HG03025 (cell line): ENCODE results near the gene RAB10.
"Not testable (repeated sequence)": the region's sequence is repeated elsewhere in the genome, so short reads cannot be mapped to it uniquely, and the experiment has no call there.

Experiments
- ATAC-seq: cut with Tn5 transposase; IDR thresholded peaks from one replicate; pipeline ENCODE4 v1.9.1; 2021; ENCODE audit warnings: mild to moderate bottlenecking, moderate library complexity; ENCODE audit not compliant: unreplicated experiment, low FRiP score

The RAB10 gene

DNA sequence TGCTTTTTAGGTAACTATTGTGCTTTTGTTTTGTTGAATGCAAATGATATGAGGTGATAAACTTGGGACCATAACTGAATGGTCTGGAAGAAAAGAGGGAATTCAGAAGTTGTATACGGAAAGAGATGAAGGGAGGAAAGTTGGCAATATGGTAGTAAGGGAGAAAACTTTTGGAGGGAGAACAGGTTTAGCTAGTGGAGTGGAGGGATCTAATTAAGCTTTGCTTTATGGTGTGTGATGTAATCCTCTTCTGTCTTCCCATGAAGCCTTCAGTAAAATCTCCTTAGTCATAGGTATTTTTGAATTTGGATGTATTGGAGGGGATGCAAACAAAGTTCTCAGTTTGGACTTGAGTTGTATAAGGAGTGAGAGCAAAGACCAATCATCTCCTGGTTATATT lies 20.2 kb upstream of the RAB10 start:
- ATAC-seq, result no peak

DNA sequence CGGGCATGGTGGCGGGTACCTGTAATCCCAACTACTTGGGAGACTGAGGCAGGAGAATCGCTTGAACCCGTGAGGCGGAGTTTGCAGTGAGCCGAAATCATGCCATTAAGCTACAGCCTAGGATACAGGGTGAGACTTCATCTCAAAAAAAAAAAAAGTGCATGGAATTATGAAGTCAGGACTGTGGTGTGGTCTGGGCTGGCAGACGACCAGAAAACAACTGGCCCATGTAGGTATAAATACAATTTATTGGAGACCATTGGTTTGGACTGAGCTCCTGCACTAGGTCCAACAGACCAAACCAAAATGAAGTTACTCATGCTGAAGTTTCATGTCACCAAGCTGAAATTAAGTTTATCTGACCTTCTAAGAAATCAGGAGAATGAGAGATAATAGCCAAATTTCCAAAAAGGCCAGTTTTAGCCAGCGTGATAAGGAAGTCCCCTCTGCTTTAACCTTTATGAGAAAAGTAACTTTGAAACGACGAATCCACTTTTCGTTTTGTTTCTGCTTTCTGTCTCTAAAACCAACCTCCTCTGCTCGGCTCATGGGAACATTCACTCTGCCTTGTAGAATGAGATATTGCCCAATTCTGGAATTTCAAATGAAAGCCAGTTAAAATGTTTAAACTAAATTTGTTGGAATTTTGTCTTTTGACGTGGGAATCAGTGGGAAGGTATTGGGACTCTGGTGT lies 17.7 kb upstream of the RAB10 start:
- ATAC-seq, result no peak

DNA sequence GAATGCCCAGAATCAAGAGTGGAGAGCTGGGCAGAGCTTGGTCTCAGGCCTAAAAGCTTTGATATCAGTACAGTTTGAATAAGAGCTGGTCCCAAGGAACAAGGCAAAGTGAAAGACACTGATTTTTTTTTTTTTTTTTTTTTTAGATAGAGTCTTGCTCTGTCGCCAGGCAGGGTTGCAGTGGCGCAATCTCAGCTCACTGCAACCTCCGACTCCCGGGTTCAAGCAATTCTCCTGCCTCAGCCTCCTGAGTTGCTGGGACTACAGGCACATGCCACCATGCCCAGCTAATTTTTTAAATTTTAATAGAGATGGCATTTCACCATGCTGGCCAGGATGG lies 17.2 kb upstream of the RAB10 start:
- ATAC-seq, result not testable (repeated sequence)

DNA sequence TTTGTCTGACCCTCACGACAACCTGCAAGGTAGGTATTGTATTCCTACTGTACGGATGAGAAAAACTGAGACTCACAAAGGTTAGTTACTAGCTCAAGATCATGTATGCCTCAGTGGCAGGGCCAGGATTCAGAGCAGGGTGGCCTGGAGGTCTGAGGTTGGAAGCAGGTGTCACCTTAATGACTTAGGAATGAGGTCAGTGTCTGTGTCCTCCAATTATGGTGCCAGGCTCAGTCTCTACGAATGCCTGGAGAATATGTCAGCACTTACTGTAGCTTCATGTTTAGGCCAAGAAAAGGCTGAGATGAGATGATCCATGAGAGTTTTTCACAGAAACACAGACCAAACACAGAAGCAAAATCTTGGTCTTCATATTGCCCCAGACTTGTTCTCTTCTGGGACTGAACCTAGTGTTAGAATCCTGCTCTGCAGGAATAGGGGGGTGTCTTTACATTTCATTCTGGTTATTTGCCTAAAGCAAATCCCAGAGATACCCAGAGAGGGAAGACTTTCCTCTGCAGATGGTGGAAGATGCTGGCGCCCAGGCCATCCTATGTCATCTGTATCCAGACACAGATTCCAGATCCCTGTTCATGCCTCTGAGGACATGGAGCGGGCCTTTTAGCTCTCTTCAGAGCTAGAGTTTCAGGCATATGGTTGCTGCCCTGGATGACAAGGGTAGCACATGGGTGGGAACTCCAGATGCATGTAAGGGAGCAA lies 16.3 kb upstream of the RAB10 start:
- no peak for ATAC-seq

DNA sequence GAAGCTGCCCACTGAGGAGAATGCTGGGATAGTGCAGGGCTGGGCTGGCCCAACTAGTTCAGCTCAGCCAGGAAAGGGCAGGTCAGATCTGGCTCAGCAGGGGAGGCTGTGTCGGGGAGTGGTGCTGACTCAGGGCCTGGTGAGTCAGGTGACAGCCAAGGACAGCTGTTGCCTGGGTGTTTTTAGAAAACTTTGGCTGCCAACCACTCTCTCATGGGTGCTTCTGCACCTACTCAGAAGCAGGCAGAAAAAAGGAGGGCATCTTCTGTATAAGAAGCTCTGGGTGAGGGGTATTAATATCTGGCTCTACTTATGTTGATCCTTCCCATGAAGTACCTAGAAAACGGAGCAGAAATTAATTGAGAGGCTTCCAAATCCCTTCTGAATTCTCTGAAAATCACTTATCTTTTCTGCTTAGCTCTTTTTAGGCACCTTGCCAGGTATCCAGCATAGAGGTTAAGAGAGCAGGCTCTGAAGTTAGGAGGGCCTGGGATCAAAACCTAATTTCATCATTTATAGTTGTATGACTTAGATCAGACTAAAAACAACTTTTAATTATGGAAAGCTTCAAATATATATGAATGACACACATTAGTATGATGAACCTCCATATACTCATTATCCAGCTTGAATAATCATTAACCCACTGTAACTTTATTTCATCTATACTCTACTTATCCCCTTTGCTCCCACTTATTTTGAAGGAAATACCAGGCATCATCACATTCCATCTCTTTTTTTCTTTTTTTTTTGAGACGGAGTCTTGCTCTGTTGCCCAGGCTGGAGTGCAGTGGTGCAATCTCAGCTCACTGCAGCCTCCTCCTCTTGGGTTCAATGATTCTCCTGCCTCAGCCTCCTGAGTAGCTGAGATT lies 15.5 kb upstream of the RAB10 start:
- ATAC-seq, result no peak

DNA sequence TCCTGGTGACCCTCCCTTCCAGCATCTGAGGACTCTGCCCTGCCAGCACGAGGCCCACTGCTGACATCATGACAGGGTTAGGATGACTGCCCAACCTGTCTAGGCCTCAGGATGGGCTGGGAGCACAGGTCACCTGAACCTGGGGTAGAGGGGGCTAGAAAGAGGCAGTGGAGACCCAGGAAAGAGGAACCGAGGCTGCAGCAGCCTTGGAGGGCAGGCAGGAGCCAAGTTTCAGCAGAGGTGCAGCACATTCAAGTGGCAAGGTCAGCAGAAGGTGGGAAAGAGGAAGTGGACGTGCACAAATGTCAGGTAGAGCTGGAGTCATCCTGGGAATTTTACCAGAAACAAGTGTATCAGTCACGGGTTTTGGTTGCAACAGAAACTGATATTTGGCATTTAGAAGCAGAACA lies 13.6 kb upstream of the RAB10 start:
- no peak for ATAC-seq

DNA sequence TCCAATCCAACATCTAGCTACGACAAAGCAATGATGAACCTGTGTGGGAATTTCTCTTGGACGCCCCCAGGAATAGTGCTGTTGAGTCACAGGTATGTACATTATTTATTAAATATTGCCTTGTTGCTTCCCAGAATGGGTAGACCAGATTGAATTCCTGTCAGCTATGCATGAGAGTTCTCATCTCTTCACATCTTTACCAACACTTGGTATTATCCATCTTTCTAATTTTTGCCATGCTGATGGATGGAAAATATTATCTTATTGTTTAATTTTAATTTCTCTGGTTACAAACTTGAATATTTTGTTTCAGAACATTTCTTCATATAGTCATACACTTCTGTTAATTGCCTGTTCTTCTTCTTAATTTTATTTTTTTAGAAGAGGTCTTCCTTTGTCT lies 9.6 kb upstream of the RAB10 start:
- ATAC-seq, result no peak

DNA sequence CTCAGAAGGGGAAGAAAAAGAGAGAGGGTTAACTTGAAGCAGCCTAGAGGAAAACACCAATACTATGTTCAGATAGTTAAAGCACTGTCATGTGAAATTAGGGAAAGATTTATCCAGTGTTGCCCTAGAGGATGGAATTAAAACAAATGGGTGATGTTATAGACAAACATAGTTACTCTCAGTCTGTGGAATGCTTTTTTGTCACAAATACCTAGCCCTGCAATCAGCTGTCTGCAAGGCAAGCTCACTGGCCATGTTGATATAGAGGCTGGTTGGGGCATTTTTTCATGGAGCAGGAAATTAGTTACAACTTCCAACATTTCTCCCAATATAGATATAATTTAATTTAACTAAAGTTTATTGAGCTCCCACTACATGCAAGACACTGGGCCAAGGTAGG lies 8.4 kb upstream of the RAB10 start:
- no peak for ATAC-seq

DNA sequence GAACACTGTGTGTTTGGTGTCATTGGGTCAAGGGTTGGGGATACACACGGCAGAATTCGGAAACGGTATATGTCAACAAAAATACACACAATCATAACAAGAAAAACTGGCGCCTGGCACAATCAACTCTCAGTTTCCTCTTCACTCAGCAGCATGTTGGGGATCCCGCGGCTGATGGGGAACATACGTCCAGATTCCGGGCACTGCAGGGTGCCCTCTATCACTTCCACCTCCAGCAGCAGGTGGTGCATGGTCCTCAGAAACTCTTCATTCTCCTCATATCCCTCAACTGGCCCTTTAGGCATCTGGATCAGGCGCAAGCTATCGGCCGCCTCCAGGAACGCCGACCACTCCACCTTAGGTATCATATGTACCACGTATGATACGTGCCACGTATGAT lies 5.8 kb upstream of the RAB10 start:
- ATAC-seq, result not testable (repeated sequence)

DNA sequence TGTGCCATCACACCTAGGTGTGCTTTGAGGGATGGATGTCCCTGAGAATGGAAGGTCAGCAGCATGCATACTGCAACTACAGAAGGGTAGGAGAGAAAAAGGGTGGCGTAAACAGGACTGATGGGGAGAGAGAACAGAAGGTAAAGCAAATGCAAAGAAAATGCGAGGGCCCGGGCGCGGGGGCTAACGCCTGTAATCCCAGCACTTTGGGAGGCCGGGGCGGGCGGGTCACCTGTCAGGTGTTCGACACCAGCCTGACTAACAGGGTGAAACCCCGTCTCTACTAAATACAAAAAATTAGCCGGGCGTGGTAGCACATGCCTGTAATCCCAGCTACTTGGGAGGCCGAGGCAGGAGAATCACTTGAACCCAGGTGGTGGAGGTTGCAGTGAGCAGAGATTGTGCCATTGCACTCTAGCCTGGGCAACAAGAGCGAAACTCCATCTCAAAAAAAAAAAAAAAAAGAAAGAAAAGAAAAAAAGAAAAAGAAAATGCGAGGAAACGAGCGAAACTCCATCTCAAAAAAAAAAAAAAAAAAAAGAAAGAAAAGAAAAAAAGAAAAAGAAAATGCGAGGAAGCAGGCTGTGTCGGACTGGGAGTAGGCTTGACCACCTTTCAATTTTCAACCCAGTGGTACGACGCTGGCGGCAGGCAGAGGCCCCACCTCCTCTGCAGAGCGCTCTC lies 1.2 kb upstream of the RAB10 start:
- peak; percentile 2 for ATAC-seq

DNA sequence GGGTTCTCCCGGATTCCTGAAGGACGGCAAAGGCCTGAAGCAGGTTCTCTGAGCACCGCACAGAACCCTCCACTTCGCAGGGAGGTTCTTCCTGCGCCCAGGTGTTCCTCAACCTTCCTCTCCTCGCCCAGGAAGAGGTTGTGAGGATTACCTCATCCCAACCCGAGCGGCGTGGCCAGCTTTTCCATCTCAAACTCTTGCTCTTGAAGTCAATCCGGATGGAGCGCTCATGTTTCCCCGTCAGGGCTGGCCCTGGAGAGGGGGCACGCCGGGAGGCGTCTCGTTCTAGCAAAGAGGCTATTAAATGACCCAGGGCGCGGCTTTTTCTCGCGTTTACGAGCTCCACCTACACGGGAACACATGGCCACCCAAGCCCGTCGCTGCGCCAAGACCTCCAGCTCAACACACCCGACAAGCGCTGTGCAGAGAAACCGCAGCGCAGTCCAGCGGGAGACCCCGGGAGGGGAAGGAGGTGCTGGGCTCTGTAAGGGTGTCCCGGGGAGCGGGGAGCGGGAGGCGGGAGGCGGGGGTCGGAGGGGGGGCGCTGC lies 540 bp upstream of the RAB10 start:
- no peak for ATAC-seq

DNA sequence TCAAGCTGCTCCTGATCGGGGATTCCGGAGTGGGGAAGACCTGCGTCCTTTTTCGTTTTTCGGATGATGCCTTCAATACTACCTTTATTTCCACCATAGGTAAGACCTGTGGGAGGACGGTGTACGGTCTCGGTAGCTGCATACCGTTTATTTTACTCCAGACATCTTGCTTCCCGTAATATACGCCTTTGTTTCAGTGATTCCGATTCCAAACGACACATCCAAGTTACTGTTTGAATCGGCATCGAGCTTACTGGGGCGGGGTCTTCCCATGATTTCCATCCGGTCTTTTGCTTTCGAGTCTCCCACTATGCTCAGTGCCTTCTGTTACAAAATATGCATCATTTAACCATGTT lies 731 bp downstream of the RAB10 start:
- ATAC-seq, result no peak

DNA sequence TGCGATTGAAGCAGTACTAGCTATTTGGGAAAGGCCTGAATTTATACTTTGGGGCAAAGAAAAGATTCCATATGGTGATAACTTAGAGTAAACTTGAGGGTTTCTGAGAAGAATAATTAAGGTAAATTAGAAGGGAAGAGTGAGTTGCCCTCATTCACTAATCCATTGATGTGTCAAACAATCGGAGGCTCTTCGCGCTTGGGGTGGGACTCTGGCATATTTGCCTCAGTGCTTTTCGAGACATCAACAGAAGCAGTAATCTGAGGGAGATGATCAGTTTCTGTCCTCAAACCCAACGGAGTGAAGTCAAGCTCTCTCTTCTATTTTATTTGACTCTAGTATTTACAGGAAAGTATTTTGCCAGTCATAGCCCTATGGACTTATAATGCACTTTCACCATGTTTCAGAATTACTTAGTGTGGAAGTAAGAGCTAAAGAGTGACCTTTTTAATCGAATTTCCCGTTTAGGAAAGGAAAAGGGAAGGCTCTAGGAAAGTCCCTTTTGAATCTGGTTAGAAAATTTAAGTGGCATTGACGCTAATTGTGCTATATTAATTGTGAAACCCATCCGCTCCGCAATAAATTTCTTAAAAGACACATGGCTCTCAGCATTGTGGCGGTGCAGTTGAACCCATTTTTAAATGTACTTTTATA lies 1.3 kb downstream of the RAB10 start:
- no peak for ATAC-seq

DNA sequence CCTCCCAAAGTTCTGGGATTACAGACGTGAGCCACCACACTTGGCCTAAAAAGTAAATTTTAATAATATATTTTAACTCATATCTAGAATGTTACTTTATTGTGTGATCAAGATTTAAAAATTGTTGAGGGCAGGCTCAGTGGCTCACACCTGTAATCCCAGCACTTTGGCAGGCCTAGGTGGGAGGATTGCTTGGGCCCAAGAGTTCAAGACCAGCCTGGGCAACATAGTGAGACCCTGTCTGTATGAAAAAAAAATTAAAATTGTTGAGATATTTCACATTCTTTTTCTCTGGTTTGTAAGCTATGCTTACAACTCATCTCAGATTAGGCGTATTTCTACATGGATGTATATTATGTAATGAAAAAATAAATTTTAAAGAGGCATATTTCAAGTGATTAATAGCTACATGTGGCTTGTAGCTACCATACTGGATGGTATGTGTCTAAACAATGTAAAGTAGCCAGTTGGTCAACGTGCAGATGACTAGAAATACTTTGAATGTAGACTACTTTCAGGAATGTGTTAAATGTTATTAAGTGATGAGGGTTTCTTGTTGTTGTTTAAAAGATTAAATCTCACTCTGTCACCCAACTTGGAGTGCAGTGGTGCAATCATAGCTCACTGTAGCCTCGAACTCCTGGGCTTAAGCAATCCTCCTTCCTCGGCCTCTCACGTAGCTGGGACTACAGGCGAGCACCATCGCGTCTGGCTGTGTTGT lies 5.9 kb downstream of the RAB10 start:
- ATAC-seq, result no peak

DNA sequence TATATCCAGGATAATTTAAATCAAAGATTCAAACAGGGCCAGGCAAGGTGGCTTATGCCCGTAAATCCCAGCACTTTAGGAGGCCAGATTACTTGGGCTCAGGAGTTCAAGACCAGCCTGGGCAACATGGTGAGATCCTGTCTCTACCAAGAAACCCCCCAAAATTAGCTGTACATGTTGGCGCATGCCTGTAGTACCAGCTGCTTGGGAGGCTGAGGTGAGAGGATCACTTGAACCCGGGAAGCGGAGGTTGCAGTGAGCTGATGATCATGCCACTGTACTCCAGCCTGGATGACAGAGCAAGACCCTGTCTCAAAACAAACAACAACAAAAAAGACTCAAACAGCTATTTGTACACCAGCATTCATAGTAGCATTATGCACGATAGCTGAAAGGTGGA lies 9.2 kb downstream of the RAB10 start:
- no peak for ATAC-seq

DNA sequence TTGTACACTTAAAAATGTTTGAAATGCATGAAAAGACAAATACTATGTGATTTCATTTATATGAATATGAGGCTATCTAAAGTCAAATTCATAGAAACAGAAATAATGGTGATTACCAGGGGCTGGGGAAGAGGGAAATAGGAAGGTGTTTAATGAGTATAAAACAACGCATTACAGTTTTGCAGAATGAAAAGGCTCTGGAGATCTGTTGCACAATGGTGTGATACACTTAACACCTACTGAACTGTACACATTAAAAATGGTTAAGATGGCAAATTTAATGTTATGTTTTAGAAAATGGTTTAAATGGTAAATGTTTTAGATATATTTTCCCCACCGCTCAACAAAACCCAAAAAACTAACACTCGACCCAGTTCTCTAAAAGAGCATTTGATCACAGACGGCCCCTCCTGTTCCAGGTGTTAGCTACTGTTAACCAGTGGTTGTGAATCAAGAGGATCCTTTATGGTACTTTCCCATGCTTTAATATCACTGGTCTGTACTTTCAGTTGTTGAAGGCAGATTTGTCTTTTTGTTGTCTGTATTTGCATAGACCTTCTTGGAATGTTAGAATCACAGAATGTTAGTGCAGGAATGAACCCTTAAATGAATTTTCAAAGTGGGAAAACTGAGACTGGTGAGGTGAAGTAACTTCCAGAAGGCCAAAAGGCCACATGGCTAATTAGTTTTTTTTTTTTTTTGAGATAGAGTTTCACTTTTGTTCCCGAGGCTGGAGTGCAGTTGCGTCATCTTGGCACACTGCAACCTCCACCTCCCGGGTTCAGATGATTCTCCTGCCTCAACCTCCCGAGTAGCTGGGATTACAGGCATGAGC lies 10.2 kb downstream of the RAB10 start:
- ATAC-seq, result no peak

DNA sequence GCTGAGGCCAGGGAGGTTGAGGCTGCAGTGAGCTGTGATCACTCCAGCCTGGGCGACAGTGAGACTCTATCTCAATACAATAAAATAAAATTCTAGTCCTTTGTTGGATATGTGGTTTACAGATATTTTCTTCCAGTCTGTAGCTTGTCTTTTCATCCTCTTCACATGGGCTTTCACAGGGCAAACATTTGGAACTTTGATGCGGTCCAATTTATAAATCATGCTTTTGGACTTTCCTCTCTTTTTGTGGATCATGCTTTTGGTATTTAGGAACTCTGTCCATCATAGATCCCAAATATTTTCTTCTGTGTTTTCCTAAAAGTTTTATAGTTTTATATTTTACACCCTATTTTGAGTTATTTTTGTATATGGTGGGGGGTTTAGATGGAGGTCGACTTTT lies 14.9 kb downstream of the RAB10 start:
- ATAC-seq, result no peak

DNA sequence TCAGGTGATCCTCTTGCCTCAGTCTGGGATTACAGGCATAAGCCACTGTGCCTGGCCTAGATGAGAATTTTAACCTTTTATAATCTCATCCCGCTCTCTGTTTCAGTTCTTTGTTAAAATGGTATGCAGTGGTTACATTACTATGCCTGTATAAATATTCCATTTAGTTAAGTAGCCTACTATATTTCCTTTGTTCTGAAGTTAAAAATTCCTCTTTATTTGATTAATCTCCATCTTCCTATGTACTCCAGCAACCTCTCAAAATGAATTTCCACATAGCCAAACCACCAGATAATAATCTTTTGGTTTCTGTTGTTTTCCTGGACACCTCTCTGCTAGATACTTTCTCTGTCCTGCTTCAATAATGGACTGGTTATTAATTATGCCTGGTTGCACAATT lies 15.8 kb downstream of the RAB10 start:
- no peak for ATAC-seq

DNA sequence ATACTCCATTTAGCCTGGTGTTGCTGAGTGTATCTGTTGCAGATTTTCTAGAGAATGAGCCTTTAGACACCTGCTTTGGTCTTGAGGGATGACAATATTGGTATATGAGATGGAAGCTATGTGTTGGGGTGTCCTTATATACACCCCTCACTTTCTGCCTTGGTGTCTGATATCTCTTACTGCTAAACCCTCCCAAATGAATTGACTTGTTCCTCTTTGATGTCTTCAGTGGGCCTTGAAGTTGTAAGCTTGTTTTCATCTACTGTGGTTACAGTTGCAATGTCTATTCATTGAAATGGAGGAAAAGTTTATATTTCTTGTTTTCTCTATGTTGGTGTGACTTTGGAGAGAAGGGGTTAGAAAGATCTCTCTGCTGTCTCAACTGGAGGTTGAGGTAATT lies 18.9 kb downstream of the RAB10 start:
- ATAC-seq, result no peak
